Activated CD4-positive, alpha-beta T cell treated with anti-CD3 and anti-CD28 coated beads, Interleukin-2, amount 10 ng/mL, durations not matched to agents 24 days and 14 days (primary cell): ENCODE measurements around the gene ANTXR1. TPM values are rescaled to one million over a fixed set of nuclear protein-coding genes. Genes with fewer than 3 reads are reported as not detected.
"Not testable (repeated sequence)": the region's sequence is repeated elsewhere in the genome, so short reads cannot be mapped to it uniquely, and the experiment has no call there.

ENCODE experiments used
- DNase-seq: peaks from one replicate; pipeline ENCODE4 v3.0.0; 2022
- H3K27ac Mint-ChIP-seq: one replicate; pipeline ENCODE4 v1.8.0; 2022; ENCODE audit warnings: mild to moderate bottlenecking, mixed read lengths
- H3K27me3 Mint-ChIP-seq: one replicate; pipeline ENCODE4 v1.8.0; 2022; ENCODE audit warnings: mixed read lengths
- H3K36me3 Mint-ChIP-seq: one replicate; pipeline ENCODE4 v1.8.0; 2022; ENCODE audit warnings: low read depth, mild to moderate bottlenecking, mixed read lengths
- H3K4me1 Mint-ChIP-seq: one replicate; pipeline ENCODE4 v1.8.0; 2021; ENCODE audit warnings: mixed read lengths
- H3K4me3 Mint-ChIP-seq: one replicate; pipeline ENCODE4 v1.8.0; 2022; ENCODE audit warnings: mild to moderate bottlenecking, moderate library complexity, mixed read lengths
- H3K9me3 Mint-ChIP-seq: one replicate; pipeline ENCODE4 v1.8.0; 2021; ENCODE audit warnings: mixed read lengths
- intact Hi-C: fragments of 100-400 bp; cut with micrococcal nuclease; formaldehyde crosslinking; loops from one replicate; pipeline ENCODE4 v1.15.1; 2023
- total RNA-seq: library from RNA; stranded (reverse); gene quantifications from 2 replicates; pipeline ENCODE4 v1.2.3, GENCODE V29; 2022

ANTXR1 gene
- total RNA-seq, 1 donor from 2014 or later = not detected

DNA sequence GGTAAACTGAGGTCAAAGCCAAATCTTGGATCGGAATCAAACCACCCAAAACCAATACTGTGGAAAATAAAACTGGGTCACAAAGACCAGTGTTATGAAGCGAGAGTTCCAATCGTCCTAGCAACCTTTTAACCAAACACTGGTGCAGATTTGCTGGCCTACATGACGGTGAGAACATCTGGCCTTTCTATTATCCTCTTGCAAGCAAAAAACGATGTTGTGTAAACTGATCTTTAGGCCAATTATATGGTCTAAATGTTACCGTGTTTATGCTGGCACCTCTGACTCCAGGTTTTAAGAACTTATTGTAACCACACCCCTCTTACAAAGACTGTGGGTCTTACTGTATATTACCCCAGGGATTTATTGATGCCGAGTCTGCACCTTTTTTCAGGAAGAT lies 228.1 kb downstream of the ANTXR1 start:
- Mint-ChIP-seq H3K27ac (no peak overlapping the region), H3K27me3 (peaks cover 16% of the 10 kb centered on the region), H3K36me3 (no peaks in the 10 kb centered on the region), H3K4me1 (no peaks in the 10 kb centered on the region), H3K9me3 (no peaks in the 10 kb centered on the region), H3K4me3 (no peak overlapping the region)
- intact Hi-C loops = no loop called here
- no peak for DNase-seq

- peaks cover 18% of the 10 kb centered on the region for H3K27me3 Mint-ChIP-seq
- no peak for DNase-seq
- no peaks in the 10 kb centered on the region for H3K9me3 Mint-ChIP-seq
- H3K36me3 Mint-ChIP-seq = no peaks in the 10 kb centered on the region
- H3K4me3 Mint-ChIP-seq = no peak overlapping the region
- intact Hi-C loops = no loop called here
- no peak overlapping the region for H3K27ac Mint-ChIP-seq
- no peaks in the 10 kb centered on the region for H3K4me1 Mint-ChIP-seq
Measured at GRCh38 chr2:69241664-69242514, 228.9 kb downstream of the ANTXR1 start.

DNA sequence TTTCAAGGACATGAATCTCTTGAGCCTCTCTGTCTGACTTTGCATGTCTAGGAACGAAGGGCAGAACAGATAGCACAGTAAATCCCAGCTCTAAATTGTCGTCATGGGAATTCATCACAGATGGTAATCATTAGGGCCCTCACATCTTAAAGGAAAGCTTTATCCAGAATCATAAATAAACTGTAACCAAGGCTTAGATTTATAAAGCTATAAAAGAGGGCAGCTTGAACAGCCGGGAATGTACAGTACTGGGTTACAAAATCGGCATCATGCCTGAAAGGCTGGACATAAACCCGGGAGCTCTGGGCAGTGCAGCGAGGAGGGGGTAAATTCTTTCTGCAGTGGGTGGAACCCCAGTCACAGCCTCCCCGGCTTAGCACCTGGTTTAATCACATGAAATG lies 229.7 kb downstream of the ANTXR1 start:
- Mint-ChIP-seq H3K27ac (no peak overlapping the region), H3K27me3 (peaks cover 20% of the 10 kb centered on the region), H3K36me3 (no peaks in the 10 kb centered on the region), H3K4me1 (no peaks in the 10 kb centered on the region), H3K4me3 (no peak overlapping the region), H3K9me3 (no peaks in the 10 kb centered on the region)
- intact Hi-C loops = no loop called here
- DNase-seq = peak; percentile 24

DNA sequence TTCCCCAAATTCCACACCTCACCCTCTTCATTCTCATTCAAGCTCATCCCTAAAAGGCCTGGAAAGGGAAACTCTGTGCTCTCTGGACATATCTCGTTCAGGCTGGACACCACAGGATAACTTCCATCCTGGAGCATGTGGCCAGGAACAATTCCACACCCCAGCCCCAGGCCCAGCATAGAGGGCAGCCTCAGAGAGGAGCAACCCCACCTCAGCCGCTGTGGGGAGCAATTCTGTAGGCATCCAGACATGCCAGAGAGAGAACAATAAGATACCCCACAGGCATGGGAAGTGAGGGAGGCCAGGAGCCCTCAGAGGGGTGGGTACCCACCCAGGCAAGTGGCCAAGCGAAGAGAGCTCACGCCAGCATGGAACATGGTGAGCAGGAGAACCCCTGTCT lies 230.7 kb downstream of the ANTXR1 start:
- H3K36me3 Mint-ChIP-seq = no peaks in the 10 kb centered on the region

GRCh38 chr2:69244882-69245281 lies 231.9 kb downstream of the ANTXR1 start:
- Mint-ChIP-seq H3K9me3 (no peaks in the 10 kb centered on the region), H3K27me3 (peaks cover 20% of the 10 kb centered on the region), H3K36me3 (no peaks in the 10 kb centered on the region), H3K4me3 (no peak overlapping the region), H3K4me1 (no peaks in the 10 kb centered on the region), H3K27ac (no peak overlapping the region)
- peak; percentile 27 for DNase-seq
- intact Hi-C loops = no loop called here

More for the DNA sequence above, 230.7 kb downstream of the ANTXR1 start:
- Mint-ChIP-seq H3K27ac (no peak overlapping the region), H3K9me3 (no peaks in the 10 kb centered on the region), H3K4me3 (no peak overlapping the region), H3K4me1 (no peaks in the 10 kb centered on the region), H3K27me3 (peaks cover 25% of the 10 kb centered on the region)
- peak; percentile 47 for DNase-seq
- intact Hi-C loops = no loop called here

DNA sequence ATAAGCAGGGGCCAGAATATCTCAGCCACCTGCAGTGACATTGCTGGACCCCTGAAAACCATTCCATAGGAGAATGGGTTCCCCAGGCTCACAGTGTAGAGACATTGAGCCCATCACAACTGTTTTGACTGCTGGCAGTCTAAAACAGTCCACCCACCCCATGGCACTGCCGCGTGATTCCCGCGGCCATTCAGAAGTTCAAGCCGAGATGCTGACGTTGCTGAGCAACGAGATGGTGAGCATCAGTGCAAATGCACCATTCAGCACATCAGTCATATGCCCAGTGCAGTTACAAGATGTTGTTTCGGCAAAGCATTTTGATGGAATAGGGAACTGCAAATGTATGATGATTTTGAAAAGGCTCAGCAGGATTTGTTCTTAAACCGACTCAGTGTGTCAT lies 234.6 kb downstream of the ANTXR1 start:
- no peaks in the 10 kb centered on the region for H3K4me1 Mint-ChIP-seq
- no peaks in the 10 kb centered on the region for H3K36me3 Mint-ChIP-seq
- no peak for DNase-seq
- H3K27ac Mint-ChIP-seq = no peak overlapping the region
- intact Hi-C loops = no loop called here
- no peak overlapping the region for H3K4me3 Mint-ChIP-seq
- H3K27me3 Mint-ChIP-seq = peaks cover 29% of the 10 kb centered on the region
- no peaks in the 10 kb centered on the region for H3K9me3 Mint-ChIP-seq

DNA sequence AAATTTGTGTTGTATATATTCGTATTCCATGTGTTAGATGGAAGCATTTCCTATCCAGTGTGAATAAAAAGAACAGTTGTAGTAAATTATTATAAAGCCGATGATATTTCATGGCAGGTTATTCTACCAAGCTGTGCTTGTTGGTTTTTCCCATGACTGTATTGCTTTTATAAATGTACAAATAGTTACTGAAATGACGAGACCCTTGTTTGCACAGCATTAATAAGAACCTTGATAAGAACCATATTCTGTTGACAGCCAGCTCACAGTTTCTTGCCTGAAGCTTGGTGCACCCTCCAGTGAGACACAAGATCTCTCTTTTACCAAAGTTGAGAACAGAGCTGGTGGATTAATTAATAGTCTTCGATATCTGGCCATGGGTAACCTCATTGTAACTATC lies 235.3 kb downstream of the ANTXR1 start:
- Mint-ChIP-seq H3K27ac (no peak overlapping the region), H3K27me3 (peaks cover 31% of the 10 kb centered on the region), H3K4me3 (no peak overlapping the region), H3K4me1 (no peaks in the 10 kb centered on the region), H3K9me3 (no peaks in the 10 kb centered on the region), H3K36me3 (no peaks in the 10 kb centered on the region)
- intact Hi-C loops = no loop called here
- DNase-seq = peak; percentile 20

DNA sequence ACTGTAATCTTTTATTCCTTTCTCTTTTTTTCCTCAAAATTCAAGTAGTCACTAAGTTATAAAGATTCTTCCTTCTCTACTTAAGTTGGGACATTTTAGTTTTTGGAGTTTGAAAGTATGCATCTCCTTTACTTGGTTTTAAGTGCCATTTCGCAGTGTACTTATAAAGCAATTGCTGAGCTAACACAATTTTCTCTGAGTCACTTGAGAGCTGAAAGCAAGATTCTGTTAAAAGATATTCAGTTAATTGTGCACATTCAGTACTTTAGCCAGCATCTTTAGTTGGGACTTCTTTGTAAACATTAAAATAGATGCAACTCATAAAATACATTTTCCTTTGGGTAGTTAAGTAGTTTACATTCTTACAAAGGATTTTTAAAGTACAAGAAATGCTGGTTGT lies 238.0 kb downstream of the ANTXR1 start:
- Mint-ChIP-seq H3K27ac (no peak overlapping the region), H3K4me3 (no peak overlapping the region), H3K27me3 (peaks cover 32% of the 10 kb centered on the region), H3K36me3 (no peaks in the 10 kb centered on the region), H3K4me1 (no peaks in the 10 kb centered on the region), H3K9me3 (no peaks in the 10 kb centered on the region)
- intact Hi-C loops = no loop called here
- DNase-seq = no peak

DNA sequence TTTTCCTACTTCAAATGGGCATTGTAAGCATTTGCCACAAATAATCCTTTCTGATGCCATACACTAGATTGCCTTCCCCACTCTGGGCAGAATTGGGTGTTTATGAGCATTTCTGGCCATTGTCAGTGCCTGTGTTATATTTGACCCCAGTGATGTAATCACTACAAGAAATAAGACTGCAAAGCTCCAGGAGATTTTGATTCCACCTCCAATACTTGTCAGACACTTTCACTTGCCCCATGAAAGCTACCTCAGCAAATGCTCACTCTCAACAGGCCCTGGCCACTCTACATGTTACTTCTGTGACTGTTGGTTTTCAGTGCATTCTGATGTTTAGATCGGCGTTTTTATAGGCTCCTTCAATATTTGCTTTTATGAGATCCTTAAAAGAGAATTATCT lies 239.0 kb downstream of the ANTXR1 start:
- no peaks in the 10 kb centered on the region for H3K4me1 Mint-ChIP-seq
- H3K4me3 Mint-ChIP-seq = no peak overlapping the region
- no peak for DNase-seq
- H3K27me3 Mint-ChIP-seq = peaks cover 32% of the 10 kb centered on the region
- H3K9me3 Mint-ChIP-seq = no peaks in the 10 kb centered on the region
- H3K27ac Mint-ChIP-seq = no peak overlapping the region
- H3K36me3 Mint-ChIP-seq = no peaks in the 10 kb centered on the region
- intact Hi-C loops = no loop called here

DNA sequence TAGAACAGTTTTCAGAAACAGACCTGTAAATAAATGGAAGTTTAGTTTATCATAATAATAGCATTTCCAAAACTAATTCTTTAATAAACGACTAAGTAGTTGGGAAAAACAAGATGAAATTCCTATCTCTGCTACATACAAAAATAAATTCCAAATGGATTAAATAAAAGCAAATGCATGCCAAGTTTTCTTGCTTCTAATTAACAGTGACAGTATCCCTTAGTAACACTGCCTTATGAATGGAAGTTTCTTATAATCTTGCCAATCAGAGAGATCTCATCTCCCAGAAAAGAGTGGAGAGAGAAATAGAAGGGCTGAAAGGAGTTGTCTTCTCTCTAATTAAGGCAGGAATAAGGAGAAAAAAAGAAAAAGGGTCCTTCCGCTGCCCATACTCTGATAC lies 240.1 kb downstream of the ANTXR1 start:
- intact Hi-C loops = no loop called here
- Mint-ChIP-seq H3K27ac (no peak overlapping the region), H3K27me3 (peaks cover 33% of the 10 kb centered on the region)

DNA sequence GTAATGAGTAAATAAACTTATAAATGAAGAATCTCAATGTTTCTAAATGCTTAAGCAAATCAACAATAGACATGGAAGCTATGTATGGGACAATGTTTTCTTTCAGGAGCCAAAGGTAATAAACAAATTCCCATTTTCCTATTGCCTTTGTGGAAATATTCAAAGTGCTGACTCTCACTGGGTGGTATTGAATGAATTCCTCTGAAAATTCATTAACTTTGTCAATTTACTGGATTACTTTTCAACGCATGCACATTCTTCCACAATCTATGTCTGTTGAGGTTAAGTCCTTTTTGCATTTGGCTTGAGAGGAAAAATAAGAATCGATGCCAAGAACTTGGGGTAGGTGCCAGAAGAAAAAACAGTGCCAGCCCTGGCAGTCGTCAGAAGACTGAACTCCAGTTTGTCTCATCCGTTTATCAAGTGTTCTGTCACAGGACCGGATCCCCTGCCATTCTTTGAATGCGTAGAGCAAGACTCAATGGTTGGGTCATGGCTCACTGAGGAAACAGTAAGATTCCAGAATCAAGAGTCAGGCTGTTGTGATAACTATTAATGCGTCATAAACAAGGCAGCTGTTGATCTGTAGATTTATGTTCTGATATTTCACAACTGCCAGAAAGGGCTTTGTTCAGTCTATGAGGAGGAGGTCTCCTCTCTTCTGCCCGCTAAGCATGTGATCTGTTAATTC lies 240.8 kb downstream of the ANTXR1 start:
- Mint-ChIP-seq H3K9me3 (peaks cover 5% of the 10 kb centered on the region), H3K27me3 (peaks cover 34% of the 10 kb centered on the region), H3K4me3 (no peak overlapping the region), H3K4me1 (no peaks in the 10 kb centered on the region), H3K27ac (no peak overlapping the region), H3K36me3 (no peaks in the 10 kb centered on the region)
- intact Hi-C loops = no loop called here
- peak; percentile 48 for DNase-seq

More for the DNA sequence above, 240.1 kb downstream of the ANTXR1 start:
- no peak overlapping the region for H3K4me3 Mint-ChIP-seq
- H3K9me3 Mint-ChIP-seq = no peaks in the 10 kb centered on the region
- no peak for DNase-seq
- no peaks in the 10 kb centered on the region for H3K36me3 Mint-ChIP-seq
- no peaks in the 10 kb centered on the region for H3K4me1 Mint-ChIP-seq

- peaks cover 34% of the 10 kb centered on the region for H3K27me3 Mint-ChIP-seq
- peaks cover 10% of the 10 kb centered on the region for H3K9me3 Mint-ChIP-seq
- H3K27ac Mint-ChIP-seq = no peak overlapping the region
- peak; percentile 29 for DNase-seq
- intact Hi-C loops = no loop called here
- H3K36me3 Mint-ChIP-seq = no peaks in the 10 kb centered on the region
- no peaks in the 10 kb centered on the region for H3K4me1 Mint-ChIP-seq
- H3K4me3 Mint-ChIP-seq = no peak overlapping the region
Measured at GRCh38 chr2:69255760-69256159, 242.8 kb downstream of the ANTXR1 start.

DNA sequence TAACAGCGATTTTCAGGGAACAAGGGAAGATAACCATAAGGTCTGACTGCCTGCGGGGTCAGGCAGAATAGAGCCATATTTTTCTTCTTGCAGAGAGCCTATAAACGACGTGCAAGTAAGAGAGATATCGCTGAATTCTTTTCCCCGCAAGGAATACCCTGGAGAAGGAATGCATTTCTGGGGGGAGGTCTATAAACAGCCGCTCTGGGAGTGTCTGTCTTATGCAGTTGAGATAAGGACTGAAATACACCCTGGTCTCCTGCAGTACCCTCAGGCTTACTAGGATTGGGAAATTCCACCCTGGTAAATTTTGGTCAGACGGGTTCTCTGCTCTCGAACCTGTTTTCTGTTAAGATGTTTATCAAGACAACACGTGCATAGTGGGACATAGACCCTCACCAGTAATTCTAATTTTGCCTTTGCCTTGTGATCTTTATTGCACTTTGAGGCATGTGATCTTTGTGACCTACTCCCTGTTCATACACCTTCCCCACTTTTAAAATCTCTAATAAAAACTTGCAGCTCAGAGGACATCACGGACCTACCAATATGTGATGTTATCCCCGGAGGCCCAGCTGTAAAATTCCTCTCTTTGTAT lies 247.1 kb downstream of the ANTXR1 start:
- intact Hi-C loops, H3K27ac Mint-ChIP-seq, DNase-seq, H3K4me3 Mint-ChIP-seq, H3K36me3 Mint-ChIP-seq, H3K4me1 Mint-ChIP-seq: not testable (repeated sequence)
- peaks cover 20% of the 10 kb centered on the region for H3K27me3 Mint-ChIP-seq
- peaks cover 17% of the 10 kb centered on the region for H3K9me3 Mint-ChIP-seq

GRCh38 chr2:69260666-69261065 lies 247.7 kb downstream of the ANTXR1 start:
- intact Hi-C loops = no loop called here
- peaks cover 17% of the 10 kb centered on the region for H3K9me3 Mint-ChIP-seq
- no peaks in the 10 kb centered on the region for H3K4me1 Mint-ChIP-seq
- no peak overlapping the region for H3K27ac Mint-ChIP-seq
- H3K36me3 Mint-ChIP-seq = no peaks in the 10 kb centered on the region
- H3K27me3 Mint-ChIP-seq = peaks cover 20% of the 10 kb centered on the region
- no peak overlapping the region for H3K4me3 Mint-ChIP-seq
- DNase-seq = no peak
